IMR-90 (cell line): ENCODE measurements around the gene CDCA7. TPM values are rescaled to one million over a fixed set of nuclear protein-coding genes. Genes with fewer than 3 reads are reported as not detected.

Experiments used
- ATAC-seq: fragments of 200-7000 bp; cut with Tn5 transposase; 2 replicates; pipeline ENCODE4 v1.9.1; 2020; ENCODE audit warnings: low read depth, mild to moderate bottlenecking, moderate library complexity
- BruUV-seq: library from RNA; stranded (reverse); fragments of 400-500 nt; replicated peaks from 2 replicates; lab custom pipeline; 2021; lab: Mats Ljungman, UMichigan
- CTCF ChIA-PET: fragments of 300-600 bp; formaldehyde crosslinking; extraction: SDS; loops from one replicate; lab custom pipeline; 2021; ENCODE audit warnings: antibody characterized with exemption; lab: Yijun Ruan, JAX
- POLR2A ChIA-PET: fragments of 300-600 bp; sonication (Branson Sonifier 250); formaldehyde crosslinking; loops from one replicate; lab custom pipeline; 2022; ENCODE audit warnings: antibody characterized with exemption; ENCODE audit not compliant: unreplicated experiment; lab: Charles Lee
- DNase-seq: peaks from one replicate; pipeline ENCODE4 v3.0.0; 2013
- H2AFZ ChIP-seq: replicated peaks from 2 replicates; pipeline ENCODE3; 2013; ENCODE audit warnings: low read length, mild to moderate bottlenecking; ENCODE audit not compliant: poor library complexity
- H2AK5ac ChIP-seq: 2 replicates; pipeline ENCODE4 v1.6.1; 2013; ENCODE audit warnings: low read depth, low read length, inconsistent platforms
- H2AK9ac ChIP-seq: replicated peaks from 2 replicates; pipeline ENCODE3; 2013; ENCODE audit warnings: mild to moderate bottlenecking, low read depth, low read length, moderate library complexity; ENCODE audit not compliant: poor library complexity
- H2BK120ac ChIP-seq: 2 replicates; pipeline ENCODE4 v1.6.1; 2013; ENCODE audit warnings: low read depth, low read length, inconsistent platforms
- H2BK15ac ChIP-seq: 3 replicates; pipeline ENCODE4 v1.6.1; 2013; ENCODE audit warnings: low read depth, low read length, inconsistent platforms
- H2BK20ac ChIP-seq: 2 replicates; pipeline ENCODE4 v1.6.1; 2013; ENCODE audit warnings: low read depth, mild to moderate bottlenecking, inconsistent platforms, low read length, moderate library complexity
- H2BK5ac ChIP-seq: 2 replicates; pipeline ENCODE4 v1.6.1; 2013; ENCODE audit warnings: mild to moderate bottlenecking, low read depth, low read length, inconsistent platforms; ENCODE audit not compliant: poor library complexity, severe bottlenecking
- H3K14ac ChIP-seq: replicated peaks from 2 replicates; pipeline ENCODE4 v1.6.1; 2013; ENCODE audit warnings: low read depth, low read length, inconsistent platforms
- H3K18ac ChIP-seq: 2 replicates; pipeline ENCODE4 v1.6.1; 2013; ENCODE audit warnings: low read depth, low read length, control low read depth
- H3K23ac ChIP-seq: 2 replicates; pipeline ENCODE4 v1.6.1; 2013; ENCODE audit warnings: low read depth, low read length, inconsistent platforms
- H3K27ac ChIP-seq: 2 replicates; pipeline ENCODE4 v1.5.1; 2013; ENCODE audit warnings: mild to moderate bottlenecking, control low read depth, low read length; ENCODE audit not compliant: insufficient read depth
- H3K27me3 ChIP-seq: 2 replicates; pipeline ENCODE4 v1.6.1; 2013; ENCODE audit warnings: low read length; ENCODE audit not compliant: control insufficient read depth, insufficient read depth
- H3K36me3 ChIP-seq: 2 replicates; pipeline ENCODE4 v1.6.1; 2013; ENCODE audit warnings: low read length, mixed read lengths; ENCODE audit not compliant: control insufficient read depth, insufficient read depth
- H3K4ac ChIP-seq: 2 replicates; pipeline ENCODE4 v1.6.1; 2013; ENCODE audit warnings: low read depth, low read length, inconsistent platforms
- H3K4me1 ChIP-seq: 2 replicates; pipeline ENCODE4 v1.6.1; 2013; ENCODE audit warnings: low read length, mixed read lengths; ENCODE audit not compliant: control insufficient read depth, insufficient read depth
- H3K4me2 ChIP-seq: 2 replicates; pipeline ENCODE4 v1.6.1; 2013; ENCODE audit warnings: low read depth, mild to moderate bottlenecking, control low read depth, low read length, moderate library complexity
- H3K4me3 ChIP-seq: 2 replicates; pipeline ENCODE4 v1.5.1; 2013; ENCODE audit warnings: low read depth, mild to moderate bottlenecking, control low read depth, low read length, moderate library complexity; ENCODE audit not compliant: insufficient read depth
- H3K56ac ChIP-seq: 2 replicates; pipeline ENCODE4 v1.6.1; 2013; ENCODE audit warnings: low read length, inconsistent platforms; ENCODE audit not compliant: insufficient read depth; ENCODE audit errors: extremely low read depth
- H3K79me1 ChIP-seq, 2 experiments: 2 replicates each; pipeline ENCODE4 v1.6.1; 2013; ENCODE audit warnings: low read length in 2 of 2, inconsistent platforms in 1 of 2, low read depth in 1 of 2
- H3K9ac ChIP-seq: 2 replicates; pipeline ENCODE4 v1.6.1; 2013; ENCODE audit warnings: low read depth, low read length, control low read depth
- H3K9me1 ChIP-seq: 2 replicates; pipeline ENCODE4 v1.6.1; 2013; ENCODE audit warnings: low read length, inconsistent platforms; ENCODE audit not compliant: insufficient read depth
- H3K9me3 ChIP-seq: 2 replicates; pipeline ENCODE4 v1.6.1; 2013; ENCODE audit warnings: low read length; ENCODE audit not compliant: control insufficient read depth, insufficient read depth
- H4K20me1 ChIP-seq: 2 replicates; pipeline ENCODE4 v1.6.1; 2013; ENCODE audit warnings: low read length, inconsistent platforms; ENCODE audit not compliant: insufficient read depth
- H4K5ac ChIP-seq: 2 replicates; pipeline ENCODE4 v1.6.1; 2013; ENCODE audit warnings: mild to moderate bottlenecking, low read depth, low read length, control low read depth
- H4K8ac ChIP-seq, 2 experiments: 2 replicates each; pipeline ENCODE4 v1.6.1; 2013; ENCODE audit warnings: low read depth in 2 of 2, low read length in 2 of 2, control low read depth in 1 of 2, inconsistent platforms in 1 of 2
- H4K91ac ChIP-seq: 2 replicates; pipeline ENCODE4 v1.6.1; 2013; ENCODE audit warnings: low read depth, low read length, inconsistent platforms; ENCODE audit not compliant: insufficient read depth
- MAFK ChIP-seq: IDR thresholded peaks from 2 replicates; pipeline ENCODE4 v1.6.1; 2012; ENCODE audit warnings: low read depth, low read length, improper control_type of control experiment
- RCOR1 ChIP-seq: IDR thresholded peaks from 2 replicates; pipeline ENCODE4 v1.6.1; 2012; ENCODE audit warnings: mild to moderate bottlenecking, low read length, improper control_type of control experiment; ENCODE audit not compliant: insufficient replicate concordance
- RFX5 ChIP-seq: IDR thresholded peaks from 2 replicates; pipeline ENCODE4 v1.8.0; 2012; ENCODE audit warnings: low read depth, mild to moderate bottlenecking, low read length, moderate library complexity
- dilution Hi-C: fragments of 300-500 bp; cut with HindIII; formaldehyde crosslinking; loops from one replicate; pipeline ENCODE4 v1.14.3; 2018; ENCODE audit warnings: low sequenced_read_pairs; ENCODE audit not compliant: unreplicated experiment
- in situ Hi-C: fragments of 300-500 bp; cut with MboI; formaldehyde crosslinking; loops from 3 replicates; pipeline ENCODE4 v1.14.3; 2019; ENCODE audit warnings: low sequenced_read_pairs, inconsistent platforms, mixed read lengths
- intact Hi-C: fragments of 100-400 bp; cut with micrococcal nuclease; formaldehyde crosslinking; loops from 2 replicates; pipeline ENCODE4 v1.10.0; 2022
- polyA plus RNA-seq, 3 experiments: library from polyadenylated mRNA; depleted of rRNA; stranded (reverse); fragments of >200 nt; gene quantifications; 2 replicates each; pipeline ENCODE4 v1.2.3, GENCODE V29; 2012; ENCODE audit warnings: low replicate concordance in 1 of 3
- total RNA-seq: library from RNA; depleted of rRNA; stranded (reverse); fragments of >200 nt; gene quantifications from 2 replicates; pipeline ENCODE4 v1.2.3, GENCODE V29; 2012

The CDCA7 gene
- total and polyA plus RNA-seq, 2 of the 4 experiments (the other 2 are of a cell fraction), result 12.0 to 18.7 TPM

- Histone ChIP-seq H3K4ac (no peak overlapping the region), H3K79me1 (no peaks in the 10 kb centered on the region), H3K27ac (no peak overlapping the region), H3K18ac (no peak overlapping the region), H4K5ac (no peak overlapping the region), H3K23ac (no peak overlapping the region), H2BK20ac (no peak overlapping the region), H3K9ac (no peak overlapping the region), H4K91ac (no peak overlapping the region), H3K56ac (no peak overlapping the region), H3K9me3 (peaks cover 1% of the 10 kb centered on the region; the same call in 1 of the 2 replicates), H3K36me3 (no peaks in the 10 kb centered on the region), H3K4me1 (no peaks in the 10 kb centered on the region), H2AK9ac (no peak overlapping the region), H3K4me3 (no peak overlapping the region), H3K27me3 (peaks cover 23% of the 10 kb centered on the region), H4K20me1 (no peaks in the 10 kb centered on the region), H2AFZ (no peak overlapping the region), H2AK5ac (no peak overlapping the region), H3K14ac (no peak overlapping the region), H3K9me1 (no peaks in the 10 kb centered on the region), H4K8ac (no peak overlapping the region), H2BK5ac (no peak overlapping the region), H3K4me2 (no peak overlapping the region), H2BK120ac (no peak overlapping the region), H2BK15ac (no peak overlapping the region)
- CTCF ChIA-PET, result interaction anchor here (0.7 kb wide), 1 partner anchor 53 kb away, joined by 5 read pairs; no protein-coding TSS in a partner anchor
- no peak for DNase-seq
- ATAC-seq, result no peak; the same call in 1 of the 2 replicates
- BruUV-seq, result no TSS peak
- intact Hi-C loops (no loop called here), in situ Hi-C loops (loop anchor here (25.0 kb wide), 1 partner anchor 644 kb away; no protein-coding TSS in a partner anchor), dilution Hi-C loops (no loop called here)
- POLR2A ChIA-PET, result no interaction called here
- no peak for TF ChIP-seq RCOR1
- no peak for TF ChIP-seq RFX5
- TF ChIP-seq MAFK, result peak; percentile 95
Measured at GRCh38 chr2:173417802-173418201, 63.1 kb downstream of the CDCA7 start.
